ENCODE data around the gene PTPRG. TPM values are rescaled to one million over a fixed set of nuclear protein-coding genes. Genes with fewer than 3 reads are reported as not detected.
"Not testable (repeated sequence)": the region's sequence is repeated elsewhere in the genome, so short reads cannot be mapped to it uniquely, and the experiment has no call there.

Gene PTPRG
- polyA plus RNA-seq, 3 donors = 78.2 to 84.6 (median 83.3) TPM

GRCh38 chr3:61682671-61683548, 121.5 kb downstream of the PTPRG start:
- DNase-seq = no peak

DNA sequence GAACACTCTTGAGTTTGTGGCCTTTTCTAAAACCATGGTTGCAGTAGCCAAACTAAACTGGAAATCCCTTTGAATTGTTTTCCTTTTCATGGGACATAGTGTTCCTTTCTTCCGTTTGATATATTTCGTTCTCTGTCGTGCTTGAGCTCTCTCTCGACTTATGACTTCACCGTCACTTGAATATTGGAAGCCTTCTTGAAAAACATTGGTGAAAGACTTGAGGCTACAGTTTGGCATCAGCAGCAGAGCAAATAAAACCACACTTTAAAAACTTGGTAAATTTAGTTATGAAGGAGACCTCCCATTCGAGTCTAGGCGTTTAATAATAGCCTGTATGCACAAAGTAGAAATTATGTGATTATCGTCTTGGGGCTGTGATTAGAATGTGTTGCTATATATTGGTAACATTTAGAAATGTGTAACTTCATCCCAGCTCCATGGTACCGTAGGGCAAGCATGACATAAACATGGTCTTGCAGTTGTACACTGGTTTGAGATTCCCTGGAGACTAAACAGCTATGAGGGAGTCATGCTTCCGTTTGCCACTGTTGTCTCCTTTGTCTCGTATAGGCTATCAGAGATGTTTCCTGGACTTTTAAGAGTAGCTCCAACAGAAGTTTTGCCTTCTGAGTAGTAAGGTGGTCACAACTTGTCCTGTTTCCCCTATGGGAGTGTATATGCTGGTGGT, 122.3 kb downstream of the PTPRG start:
- no peak for DNase-seq

DNA sequence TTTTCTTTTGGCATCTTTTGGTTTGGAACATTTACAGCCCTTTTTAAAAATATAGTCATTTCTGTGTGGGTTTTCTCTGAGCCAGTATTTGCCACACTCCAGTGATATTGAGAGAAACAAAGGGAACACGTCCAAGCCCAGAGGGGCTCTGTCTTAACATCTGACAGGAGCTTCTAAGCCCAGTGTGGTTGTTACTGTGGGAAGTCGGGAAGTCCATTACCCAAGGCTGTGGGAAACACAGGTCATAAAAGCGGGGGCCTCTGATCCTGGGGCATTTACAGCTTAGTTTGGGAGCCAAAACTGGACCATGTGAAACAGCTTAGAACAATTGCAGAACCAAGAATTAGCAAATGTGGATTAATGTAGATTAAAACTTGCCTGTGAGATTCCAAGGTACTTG, 123.0 kb downstream of the PTPRG start:
- DNase-seq = no peak

- peak; percentile 71 for DNase-seq
Measured at GRCh38 chr3:61685755-61686154, 124.4 kb downstream of the PTPRG start.

DNA sequence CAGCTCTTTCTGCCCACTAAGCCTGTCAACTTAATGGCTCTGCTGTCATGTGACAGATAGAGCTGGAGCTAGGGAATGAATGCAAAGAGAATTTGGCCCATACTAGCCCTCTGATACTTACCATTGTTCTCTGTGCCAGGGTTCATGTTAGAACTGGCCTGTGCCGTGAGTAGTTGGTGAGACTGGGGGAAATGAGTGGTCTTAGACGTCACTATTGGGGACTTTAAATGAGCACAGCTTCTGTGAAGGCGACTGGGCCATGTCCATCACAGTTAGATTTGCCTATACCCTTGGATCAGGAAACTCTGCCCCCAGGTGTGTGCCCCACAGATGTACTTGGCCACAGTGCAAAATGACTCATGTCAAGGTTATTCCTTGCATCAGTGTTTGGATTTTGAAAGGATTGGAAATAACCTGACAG, 124.9 kb downstream of the PTPRG start:
- no peak for DNase-seq

GRCh38 chr3:61687206-61687605, 125.8 kb downstream of the PTPRG start:
- DNase-seq = no peak

DNA sequence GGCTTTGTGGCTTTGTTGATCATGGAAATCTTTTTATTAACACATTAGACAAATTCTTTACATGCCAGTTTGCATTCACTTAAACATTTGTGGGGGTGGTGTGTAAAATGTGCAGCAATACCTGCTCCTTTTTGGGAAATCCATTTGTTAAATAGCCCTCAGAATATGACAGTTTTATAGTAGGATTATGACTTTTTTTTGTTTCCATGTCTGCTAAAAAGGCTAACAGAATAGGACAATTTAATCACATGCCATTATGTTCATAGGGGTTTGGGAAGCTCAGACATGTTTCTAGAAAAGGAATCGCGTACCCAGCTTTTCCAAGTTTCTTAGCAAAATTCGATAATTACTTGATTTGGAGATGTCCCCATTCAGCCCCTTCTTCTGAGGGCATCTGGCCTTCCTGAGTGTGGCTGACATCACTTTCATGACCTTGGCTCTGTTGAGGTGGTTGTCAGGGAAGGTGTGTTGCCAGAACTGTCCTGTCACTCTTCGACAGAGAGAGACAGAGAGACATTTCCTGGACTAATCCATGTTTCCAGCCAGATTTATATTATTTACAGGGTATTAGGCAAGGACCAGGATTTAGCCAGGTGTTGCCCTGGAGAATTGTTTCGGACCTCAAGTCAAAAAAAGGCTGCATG, 126.4 kb downstream of the PTPRG start:
- DNase-seq = no peak

GRCh38 chr3:61688307-61688984, 127.1 kb downstream of the PTPRG start:
- DNase-seq = no peak

GRCh38 chr3:61690016-61690415, 128.6 kb downstream of the PTPRG start:
- no peak for DNase-seq

DNA sequence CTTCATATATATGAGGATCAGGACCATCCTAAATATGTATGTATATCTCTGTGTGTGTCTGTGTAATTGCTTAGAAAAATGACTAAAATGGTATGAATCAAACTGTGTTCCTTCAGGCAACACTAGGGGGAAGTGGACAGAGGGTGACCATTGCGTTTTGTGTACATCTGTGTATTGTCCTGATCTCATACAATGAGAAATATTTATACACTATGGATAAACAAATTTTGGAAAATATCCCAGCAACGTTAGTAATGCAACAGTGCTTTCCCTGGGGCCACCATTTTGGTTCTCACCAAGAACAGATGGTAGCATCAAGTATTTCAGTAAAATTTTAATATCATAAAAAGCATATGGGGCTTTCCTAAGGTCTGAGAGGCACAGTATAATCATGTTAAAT, 130.1 kb downstream of the PTPRG start:
- DNase-seq = no peak

DNA sequence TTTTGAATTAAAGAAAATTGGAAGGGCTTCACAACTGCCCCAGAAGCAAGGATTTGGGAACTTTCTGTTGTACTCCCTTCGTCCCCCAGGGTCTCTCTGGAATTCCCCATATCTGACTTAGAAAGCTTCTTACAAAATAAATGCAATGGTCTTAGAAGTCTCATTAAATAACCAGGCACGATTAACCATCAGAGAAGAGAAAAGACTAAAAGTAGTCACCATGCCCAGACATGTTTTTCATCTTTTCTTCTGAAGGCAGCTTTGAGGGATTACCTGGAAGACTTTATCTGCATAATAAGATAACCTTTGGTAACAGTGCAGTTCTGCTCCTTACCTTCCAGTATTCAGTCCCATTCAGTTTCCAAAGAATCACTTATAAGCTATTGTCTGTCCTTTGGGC, 135.9 kb downstream of the PTPRG start:
- no peak for DNase-seq

DNA sequence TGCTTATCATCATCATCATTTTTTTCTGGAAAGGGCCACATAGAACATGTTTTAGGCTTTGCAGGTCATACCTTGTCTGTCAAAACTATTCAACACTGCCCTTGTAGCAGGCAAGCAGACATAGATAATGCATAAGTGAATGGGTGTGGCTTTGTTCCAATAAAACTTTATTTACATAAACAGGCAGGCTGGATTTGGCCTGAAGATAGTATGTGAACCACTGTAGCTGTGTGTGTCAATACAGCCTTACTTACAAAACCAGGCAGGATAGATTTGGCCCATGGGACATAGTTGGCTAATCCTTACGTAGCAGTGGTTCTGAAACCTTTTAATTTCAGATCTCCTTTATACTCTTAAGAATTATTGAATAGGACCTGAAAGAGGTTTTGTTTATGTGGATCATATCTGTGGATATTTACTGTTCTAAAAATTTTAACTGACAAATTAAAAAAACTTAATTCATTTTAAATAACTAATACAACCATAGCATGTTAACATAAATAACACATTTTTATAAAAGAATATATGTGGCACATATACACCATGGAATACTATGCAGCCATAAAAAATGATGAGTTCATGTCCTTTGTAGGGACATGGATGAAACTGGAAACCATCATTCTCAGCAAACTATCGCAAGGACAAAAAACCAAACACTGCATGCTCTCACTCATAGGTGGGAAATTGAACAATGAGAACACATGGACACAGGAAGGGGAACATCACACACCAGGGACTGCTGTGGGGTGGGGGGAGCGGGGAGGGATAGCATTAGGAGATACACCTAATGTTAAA, 137.1 kb downstream of the PTPRG start:
- not testable (repeated sequence) for DNase-seq

DNA sequence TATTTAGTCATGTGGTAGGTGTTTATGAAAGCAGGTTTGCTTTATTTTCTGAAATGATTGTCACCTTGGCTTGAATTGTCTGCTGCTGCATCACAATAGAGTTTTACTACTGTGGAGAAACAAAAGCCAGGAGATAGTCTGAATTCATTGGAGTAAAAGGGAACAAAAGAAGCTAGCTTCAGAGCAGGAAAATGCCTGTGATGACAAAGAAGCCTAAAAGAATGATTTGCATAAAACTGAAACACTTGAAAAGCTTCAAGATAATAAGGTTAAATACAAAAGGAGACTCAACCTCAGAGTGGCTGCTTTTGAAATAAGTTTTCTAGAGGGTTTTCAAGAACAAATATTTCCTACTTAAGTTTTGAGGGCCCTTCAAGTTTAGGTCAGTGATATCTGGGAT, 138.3 kb downstream of the PTPRG start:
- DNase-seq = no peak

GRCh38 chr3:61701011-61701410, 139.6 kb downstream of the PTPRG start:
- no peak for DNase-seq

GRCh38 chr3:61702453-61702852, 141.1 kb downstream of the PTPRG start:
- no peak for DNase-seq

GRCh38 chr3:61704807-61705206, 143.4 kb downstream of the PTPRG start:
- peak; percentile 38 for DNase-seq

- no peak for DNase-seq
Measured at GRCh38 chr3:61707492-61707891, 146.1 kb downstream of the PTPRG start.

DNA sequence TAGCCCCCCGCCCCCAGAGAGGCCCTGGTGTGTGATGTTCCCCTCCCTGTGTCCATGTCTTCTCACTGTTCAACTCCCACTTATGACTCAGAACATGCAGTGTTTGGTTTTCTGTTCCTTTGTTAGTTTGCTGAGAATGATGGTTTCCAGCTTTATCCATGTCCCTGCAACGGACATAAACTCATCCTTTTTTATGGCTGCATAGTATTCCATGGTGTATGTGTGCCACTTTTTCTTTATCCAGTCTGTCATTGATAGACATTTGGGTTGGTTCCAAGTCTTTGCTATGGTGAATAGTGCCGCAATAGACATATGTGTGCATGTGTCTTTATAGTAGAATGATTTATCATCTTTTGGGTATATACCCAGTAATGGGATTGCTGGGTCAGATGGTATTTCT, 149.5 kb downstream of the PTPRG start:
- not testable (repeated sequence) for DNase-seq

DNA sequence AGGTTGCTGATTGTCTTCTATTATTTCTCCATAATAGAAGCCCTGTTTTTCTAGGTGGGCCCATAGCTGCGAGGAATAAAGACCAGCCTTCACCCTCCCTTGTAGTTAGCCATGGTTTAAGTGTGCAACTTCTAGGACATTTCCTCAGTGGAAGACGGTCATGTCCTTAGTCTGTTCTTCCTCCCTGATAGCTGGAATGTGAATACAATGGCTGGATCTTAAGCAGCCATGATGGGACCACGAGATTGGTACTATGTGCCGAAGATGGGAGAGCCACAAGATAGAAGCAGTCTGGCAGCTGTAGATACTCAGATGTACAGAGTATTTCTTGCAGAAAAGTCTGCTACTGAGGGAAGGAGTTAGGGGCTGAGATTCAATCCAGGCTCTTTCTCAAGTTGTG, 152.9 kb downstream of the PTPRG start:
- DNase-seq = no peak

- no peak for DNase-seq
Measured at GRCh38 chr3:61715886-61716527, 154.6 kb downstream of the PTPRG start.

DNA sequence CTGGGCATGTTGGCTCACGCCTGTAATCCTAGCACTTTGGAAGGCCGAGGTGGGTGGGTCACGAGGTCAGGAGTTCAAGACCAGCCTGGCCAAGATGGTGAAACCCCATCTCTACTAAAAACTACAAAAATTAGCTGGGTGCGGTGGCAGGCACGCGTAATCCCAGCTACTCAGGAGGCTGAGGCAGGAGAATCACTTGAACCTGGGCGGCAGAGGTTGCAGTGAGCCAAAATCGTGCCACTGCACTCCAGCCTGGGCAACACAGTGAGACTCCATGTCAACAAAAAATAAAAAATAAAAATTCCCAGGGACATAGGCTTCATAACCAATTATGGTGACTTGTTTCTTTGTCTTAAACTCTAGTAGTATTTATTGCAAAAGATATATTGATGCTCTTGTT, 155.3 kb downstream of the PTPRG start:
- DNase-seq = not testable (repeated sequence)
